ENCODE measurements around the gene EDN2.

DNA sequence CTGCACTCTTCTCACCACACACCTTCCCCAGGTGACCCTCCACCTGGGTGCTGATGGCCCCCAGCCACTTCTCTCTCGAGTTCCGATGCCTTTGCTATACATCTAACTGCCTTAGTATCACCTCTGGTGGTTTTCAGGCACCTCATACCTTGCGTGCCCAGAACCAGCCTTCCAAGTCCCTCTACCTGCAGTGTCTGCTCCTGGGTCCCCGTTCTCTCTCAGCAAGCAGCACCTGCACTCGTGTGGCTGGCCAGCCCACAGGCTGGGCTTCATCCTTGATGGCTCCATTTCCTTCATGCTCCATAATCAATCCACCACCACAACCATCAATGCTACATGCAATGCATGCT lies 49.2 kb upstream of the EDN2 start:
- TF ChIP-seq, protein P1, sequence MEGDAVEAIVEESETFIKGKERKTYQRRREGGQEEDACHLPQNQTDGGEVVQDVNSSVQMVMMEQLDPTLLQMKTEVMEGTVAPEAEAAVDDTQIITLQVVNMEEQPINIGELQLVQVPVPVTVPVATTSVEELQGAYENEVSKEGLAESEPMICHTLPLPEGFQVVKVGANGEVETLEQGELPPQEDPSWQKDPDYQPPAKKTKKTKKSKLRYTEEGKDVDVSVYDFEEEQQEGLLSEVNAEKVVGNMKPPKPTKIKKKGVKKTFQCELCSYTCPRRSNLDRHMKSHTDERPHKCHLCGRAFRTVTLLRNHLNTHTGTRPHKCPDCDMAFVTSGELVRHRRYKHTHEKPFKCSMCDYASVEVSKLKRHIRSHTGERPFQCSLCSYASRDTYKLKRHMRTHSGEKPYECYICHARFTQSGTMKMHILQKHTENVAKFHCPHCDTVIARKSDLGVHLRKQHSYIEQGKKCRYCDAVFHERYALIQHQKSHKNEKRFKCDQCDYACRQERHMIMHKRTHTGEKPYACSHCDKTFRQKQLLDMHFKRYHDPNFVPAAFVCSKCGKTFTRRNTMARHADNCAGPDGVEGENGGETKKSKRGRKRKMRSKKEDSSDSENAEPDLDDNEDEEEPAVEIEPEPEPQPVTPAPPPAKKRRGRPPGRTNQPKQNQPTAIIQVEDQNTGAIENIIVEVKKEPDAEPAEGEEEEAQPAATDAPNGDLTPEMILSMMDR (IDR thresholded peaks at IDR 0.05; ENCODE audit: poor library complexity), result no peak
- no peak for TF ChIP-seq EZH2phosphoT487 (IDR thresholded peaks at IDR 0.05; ENCODE audit: low read depth, severe bottlenecking, unreplicated experiment)
